Activated CD8-positive, alpha-beta memory T cell treated with anti-CD3 and anti-CD28 coated beads, Interleukin-2, amount 50 U/mL, for 24 hours (primary cell): ENCODE data around the gene BAHCC1.

ENCODE experiments used
- DNase-seq: peaks from one replicate; pipeline ENCODE4 v3.0.0-alpha.2; 2020; ENCODE audit errors: extremely low read depth

Gene BAHCC1

GRCh38 chr17:81493198-81494038 lies 98.2 kb downstream of the BAHCC1 start:
- no peak for DNase-seq

- DNase-seq: no peak
These were observed 99.5 kb downstream of the BAHCC1 start for GRCh38 chr17:81494626-81495377.

GRCh38 chr17:81498953-81499600 lies 103.8 kb downstream of the BAHCC1 start:
- no peak for DNase-seq

DNA sequence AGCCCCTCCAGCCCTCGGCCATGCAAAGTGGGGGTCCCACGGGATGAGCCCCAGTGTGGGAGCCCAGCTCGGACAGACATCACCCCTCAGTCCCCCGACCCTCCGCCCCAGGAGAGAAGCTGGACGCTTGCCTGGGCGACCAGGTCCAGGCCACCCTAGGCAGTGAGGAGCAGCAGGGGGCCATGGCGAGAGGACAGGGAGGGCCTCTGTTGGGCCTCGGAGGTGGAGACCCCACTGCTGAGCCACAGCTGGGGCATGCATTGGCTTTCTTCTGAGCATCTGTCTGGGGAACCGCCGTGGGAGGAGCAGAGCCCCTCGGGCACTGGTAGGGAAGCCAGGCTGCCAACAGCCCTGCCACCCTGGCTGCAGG lies 104.3 kb downstream of the BAHCC1 start:
- no peak for DNase-seq

DNA sequence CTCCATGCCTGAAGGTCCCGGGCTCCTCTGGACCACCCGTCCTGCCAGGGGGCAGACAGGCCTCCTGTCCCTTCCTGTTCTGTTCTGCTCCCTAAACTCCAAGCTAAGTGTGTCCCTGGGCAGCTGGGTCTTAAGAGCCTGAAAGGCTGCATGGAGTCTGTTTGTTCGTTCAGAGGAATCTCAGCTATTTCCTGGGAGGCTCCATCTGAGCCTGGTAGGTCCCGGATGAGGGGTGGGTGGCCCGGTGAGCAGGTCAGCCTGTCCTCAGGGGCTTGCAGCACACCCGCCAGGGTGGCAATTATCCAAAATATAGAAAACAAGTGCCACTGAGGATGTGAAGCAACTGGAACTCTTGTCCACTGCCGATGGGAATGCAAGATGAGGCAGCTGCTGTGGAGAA lies 104.8 kb downstream of the BAHCC1 start:
- DNase-seq: no peak

GRCh38 chr17:81502471-81503017 lies 107.3 kb downstream of the BAHCC1 start:
- DNase-seq: no peak

DNA sequence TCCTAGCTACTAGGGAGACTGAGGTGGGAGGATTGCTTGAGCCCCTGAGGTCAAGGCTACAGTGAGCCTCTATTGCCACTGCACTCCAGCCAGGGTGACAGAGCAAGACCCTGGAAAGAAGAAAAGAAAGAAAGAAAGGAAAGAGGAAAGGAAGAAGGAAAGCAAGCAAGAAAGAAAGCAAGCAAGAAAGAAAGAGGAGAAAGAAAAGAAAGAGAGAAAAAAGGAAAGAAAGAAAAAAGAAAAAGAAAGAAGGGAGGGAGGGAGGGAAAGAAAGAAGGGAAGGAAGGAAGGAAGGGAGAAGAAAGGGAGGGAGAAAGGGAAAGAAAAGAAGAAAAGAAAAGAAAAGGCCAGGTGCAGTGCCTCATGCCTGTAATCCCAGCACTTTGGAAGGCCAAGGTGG lies 108.4 kb downstream of the BAHCC1 start:
- DNase-seq: no peak

DNA sequence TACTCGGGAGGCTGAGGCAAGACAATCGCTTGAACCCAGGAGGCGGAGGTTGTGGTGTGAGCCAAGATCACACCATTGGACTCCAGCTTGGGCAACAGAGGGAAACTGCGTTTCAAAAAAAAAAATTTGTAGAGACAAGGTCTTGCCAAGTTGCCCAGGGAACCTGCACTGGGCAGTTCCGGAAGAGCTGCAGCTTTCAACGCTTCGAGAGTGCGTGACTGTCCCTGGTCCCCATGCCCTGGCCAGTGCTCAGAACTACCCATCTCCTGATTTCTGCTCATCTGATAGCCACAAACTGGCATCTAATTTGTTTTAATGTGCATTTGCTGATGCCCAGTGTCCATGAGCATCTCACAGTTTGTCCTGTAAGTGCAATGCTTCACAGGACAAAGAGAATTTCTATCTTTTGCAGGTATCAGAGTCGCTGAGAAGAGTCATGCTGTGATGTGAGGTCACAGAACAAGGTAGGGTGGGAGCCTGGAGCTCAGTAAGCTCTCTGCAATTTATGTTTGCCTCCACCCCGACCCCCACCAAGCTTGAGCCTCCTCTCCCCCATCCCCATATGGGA lies 113.5 kb downstream of the BAHCC1 start:
- DNase-seq: no peak

DNA sequence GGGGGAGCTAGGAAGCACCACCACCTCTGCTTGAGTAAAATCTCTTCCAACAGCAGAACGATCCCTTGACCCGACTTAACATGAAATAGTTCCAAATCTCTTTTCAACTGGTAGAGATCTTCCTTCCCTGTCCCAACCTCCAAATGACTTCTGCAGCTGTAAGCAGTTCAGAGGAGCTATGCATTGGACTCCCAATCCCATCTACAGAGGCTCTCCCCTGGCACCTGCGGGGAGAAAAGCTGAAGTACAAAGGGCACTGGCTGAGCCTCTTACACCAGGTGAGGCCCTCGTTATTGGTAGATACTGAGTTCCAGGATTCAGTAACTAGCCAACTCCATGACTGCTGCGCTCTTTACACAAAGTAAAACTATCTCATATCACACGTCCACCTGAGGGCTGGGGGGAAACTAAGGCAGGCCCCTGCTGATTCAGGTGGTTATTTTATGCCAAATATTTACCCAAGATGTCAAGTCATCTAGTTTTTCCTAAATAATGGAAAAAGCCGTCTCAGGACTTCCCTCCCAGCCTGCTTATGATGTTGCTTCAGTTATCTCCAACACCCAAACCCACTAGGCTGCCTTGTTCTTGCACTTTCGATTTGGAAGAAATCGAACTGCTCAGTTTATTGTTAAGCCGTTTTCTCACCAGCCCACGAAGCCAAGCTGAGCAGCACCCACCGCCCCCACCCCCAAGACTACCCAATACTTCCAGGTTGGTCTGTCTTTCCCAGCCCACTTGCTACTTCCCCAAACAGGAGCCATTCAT lies 114.1 kb downstream of the BAHCC1 start:
- DNase-seq: no peak

DNA sequence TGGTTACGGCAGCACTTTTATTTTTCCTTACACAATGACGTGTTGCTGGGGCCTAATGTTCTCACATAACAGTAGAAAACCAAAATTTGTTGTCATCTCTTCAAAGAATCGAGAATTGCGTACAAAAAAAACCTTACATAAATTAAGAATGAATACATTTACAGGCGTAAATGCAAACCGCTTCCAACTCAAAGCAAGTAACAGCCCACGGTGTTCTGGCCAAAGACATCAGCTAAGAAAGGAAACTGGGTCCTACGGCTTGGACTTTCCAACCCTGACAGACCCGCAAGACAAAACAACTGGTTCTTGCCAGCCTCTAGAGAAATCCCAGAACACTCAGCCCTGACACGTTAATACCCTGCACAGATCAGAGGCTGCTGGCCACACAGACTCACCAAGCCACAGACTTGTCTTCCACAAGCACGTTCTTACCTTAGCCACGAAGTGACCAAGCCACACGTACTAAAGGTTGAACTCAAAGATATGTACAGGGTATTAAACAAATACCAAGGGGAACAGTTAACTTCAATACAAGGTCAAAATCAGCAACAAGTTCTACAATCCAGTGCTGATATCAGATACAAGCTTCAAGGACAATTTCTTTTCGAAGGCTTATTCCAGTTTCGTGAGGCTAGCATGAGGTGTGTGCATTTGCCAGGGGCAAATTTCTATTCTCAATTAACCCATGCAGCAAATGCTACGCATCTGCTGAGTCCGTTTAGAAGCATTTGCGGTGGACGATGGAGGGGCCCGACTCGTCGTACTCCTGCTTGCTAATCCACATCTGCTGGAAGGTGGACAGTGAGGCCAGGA lies 114.9 kb downstream of the BAHCC1 start:
- no peak for DNase-seq

- DNase-seq: no peak
These were observed 115.7 kb downstream of the BAHCC1 start for GRCh38 chr17:81510785-81511553.

DNA sequence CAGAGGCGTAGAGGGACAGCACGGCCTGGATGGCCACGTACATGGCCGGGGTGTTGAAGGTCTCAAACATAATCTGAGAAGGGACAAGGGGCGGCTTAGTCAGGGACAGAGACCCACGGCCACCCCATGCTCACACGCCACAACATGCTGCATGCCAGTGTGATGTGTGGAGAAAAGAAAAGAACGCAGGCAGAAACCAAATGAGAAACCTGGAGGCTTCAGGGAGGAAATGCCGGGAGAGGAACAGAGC lies 116.2 kb downstream of the BAHCC1 start:
- DNase-seq: no peak

DNA sequence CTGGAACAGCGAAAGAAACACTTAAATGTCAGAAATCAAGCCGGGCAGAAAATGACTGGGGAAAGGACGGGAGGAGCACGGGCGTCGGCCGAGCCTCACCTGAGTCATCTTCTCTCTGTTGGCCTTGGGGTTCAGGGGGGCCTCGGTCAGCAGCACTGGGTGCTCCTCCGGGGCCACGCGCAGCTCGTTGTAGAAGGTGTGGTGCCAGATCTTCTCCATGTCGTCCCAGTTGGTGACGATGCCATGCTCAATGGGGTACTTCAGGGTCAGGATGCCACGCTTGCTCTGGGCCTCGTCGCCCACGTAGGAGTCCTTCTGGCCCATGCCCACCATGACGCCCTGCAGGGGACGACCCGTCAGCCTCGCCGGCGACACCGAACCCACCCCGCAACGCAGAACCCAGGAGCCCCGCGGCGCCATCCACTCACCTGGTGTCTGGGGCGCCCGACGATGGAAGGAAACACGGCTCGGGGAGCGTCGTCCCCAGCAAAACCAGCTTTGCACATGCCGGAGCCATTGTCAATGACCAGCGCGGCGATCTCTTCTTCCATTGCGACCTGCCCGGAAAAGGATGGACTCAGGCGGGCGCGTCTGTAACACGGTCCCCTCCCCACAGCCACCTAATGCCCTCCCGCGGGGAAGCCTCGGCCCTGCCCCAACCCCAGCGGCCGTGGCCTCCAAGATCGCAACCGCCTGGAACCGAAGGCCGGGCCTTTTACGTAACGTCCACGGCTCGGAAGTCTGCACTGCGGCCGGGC lies 116.7 kb downstream of the BAHCC1 start:
- DNase-seq: no peak

- DNase-seq: peak; percentile 69
These were observed 117.5 kb downstream of the BAHCC1 start, which contains the start of gene ACTG1 for GRCh38 chr17:81512562-81513371. TSS of gene ACTG1 (minus strand) at chr17:81512799. CDS start at chr17:81512354, 445 bp downstream.

GRCh38 chr17:81513372-81513752 lies 118.1 kb downstream of the BAHCC1 start:
- no peak for DNase-seq

- DNase-seq: no peak
These were observed 118.7 kb downstream of the BAHCC1 start for GRCh38 chr17:81513753-81514488.

GRCh38 chr17:81514489-81514738 lies 119.2 kb downstream of the BAHCC1 start:
- DNase-seq: no peak
